D341Med (cell line): ENCODE data around the gene IFNA5.

Experiments used
- DNase-seq: peaks from one replicate; pipeline ENCODE4 v3.0.0; 2012; ENCODE audit warnings: low spot score

Gene IFNA5

DNA sequence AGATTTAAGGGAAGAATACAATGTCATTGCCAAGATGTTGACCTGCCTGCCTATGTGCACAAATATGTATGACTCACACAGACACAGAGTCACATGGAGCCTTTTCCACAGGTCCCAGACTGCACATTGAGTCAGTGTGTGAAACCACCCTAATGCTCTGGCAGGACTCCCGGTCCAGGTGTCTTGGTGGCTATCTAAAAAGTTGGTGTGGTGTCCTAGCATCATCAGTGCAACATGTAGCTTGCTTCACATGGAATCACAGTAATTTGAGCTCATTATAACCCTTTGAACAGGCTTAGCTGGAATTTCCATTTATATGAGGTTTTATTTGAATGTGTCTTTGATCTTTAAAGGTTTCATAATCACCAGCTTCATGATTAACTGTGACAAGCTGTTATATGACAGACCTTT is 10.7 kb downstream of the IFNA5 start:
- DNase-seq = no peak

DNA sequence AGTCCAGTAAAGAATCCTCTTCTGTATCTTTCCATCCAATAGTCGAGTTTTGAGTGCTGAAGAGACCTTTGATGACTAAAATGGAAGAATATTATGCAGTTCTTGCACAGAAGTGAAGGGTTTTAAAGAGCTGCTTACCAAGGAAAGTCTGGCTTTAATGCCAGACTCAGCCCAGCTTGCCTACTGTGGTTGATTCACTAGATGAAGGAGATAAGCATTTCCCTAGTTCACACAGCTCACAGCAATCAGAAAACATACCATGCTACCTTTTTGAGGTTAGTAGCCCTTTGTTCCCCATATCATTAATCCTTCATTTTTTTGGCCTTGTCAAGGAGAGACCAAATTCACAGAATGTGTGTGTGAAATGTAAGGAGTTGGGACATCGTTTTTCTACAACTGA is 15.3 kb downstream of the IFNA5 start:
- DNase-seq = no peak

DNA sequence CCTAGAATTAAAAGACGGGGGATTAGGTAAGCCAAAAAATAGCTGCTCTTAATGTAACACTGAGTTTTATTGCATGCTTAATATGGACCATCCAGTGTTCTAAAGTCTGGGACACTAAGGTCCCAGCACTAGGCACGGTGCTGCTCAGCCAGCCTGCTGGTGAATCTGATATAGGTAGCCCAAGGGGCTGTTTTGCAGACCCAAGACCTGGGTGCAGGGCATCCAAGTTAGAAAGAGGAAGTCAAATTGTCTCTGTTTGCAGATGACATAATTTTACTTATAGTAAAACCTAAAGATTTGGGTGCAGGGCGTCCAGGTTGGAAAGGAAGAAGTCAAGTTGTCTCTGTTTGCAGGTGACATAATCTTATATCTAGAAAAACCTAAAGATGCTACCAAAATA is 17.8 kb downstream of the IFNA5 start:
- DNase-seq = no peak

DNA sequence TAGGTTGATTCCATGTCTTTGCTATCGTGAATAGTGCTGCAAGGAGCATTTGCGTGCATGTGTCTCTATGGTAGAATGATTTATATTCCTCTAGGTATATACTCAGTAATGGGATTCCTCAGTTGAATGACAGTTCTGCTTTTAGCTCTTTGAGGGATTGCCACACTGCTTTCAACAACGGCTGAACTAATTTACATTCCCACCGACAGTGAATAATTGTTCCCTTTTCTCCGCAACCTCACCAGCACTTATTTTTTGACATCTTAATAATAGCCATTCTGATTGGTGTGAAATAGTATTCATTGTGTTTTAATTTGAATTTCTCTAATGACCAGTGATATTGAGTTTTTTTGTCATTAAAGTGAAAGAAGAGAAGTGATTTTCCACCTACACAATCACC is 18.5 kb downstream of the IFNA5 start:
- DNase-seq = no peak

DNA sequence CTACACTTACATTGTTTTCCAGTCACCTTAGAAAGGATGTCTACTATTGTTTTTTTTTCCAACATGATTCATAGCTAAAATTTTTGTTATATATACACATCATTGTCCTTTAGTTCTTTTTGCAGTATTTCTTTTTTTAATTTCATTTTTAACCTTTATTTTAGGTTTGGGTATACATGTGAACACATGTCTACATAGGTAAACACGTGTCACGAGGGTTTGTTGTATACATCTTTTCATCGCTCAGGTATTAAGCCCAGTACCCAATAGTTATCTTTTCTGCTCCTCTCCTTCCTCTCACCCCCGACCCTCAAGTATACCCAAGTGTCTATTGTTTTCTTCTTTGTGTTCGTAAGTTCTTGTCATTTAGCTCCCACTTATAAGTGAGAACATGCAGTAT is 19.0 kb downstream of the IFNA5 start:
- DNase-seq = no peak

DNA sequence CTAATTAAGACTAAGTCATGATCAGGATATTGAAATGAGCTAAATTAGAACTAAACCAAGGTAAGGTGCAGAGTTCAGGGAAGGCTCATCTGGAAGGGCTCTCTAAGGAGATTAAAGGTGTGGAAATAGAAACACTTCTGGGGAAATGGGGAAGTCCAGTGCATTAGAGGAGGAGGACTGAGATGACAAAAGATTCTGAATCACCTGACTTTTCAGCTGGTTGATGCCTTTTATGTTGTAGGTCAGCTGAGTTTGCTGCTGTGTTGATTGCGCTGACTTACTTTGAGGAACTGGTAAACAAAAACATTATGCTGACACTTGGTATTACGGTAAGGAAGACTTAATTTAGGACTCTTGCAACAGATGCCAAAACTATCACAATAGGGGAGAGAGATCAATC is 23.8 kb downstream of the IFNA5 start:
- no peak for DNase-seq

DNA sequence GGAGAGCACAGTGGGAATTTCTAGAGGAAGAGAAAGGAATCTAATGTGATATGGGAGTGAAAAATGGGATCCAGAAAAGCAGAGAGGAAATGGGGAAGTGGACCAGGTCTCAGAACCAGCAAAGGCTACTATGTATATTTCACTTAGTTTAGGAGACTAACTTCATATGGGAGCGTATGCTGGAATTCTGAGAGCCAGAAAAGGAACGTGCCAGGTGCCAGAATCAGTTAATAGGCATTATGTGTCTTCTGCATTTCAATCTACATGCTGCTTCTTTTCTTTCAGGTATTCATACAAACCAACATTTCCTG is 36.8 kb downstream of the IFNA5 start:
- no peak for DNase-seq

DNA sequence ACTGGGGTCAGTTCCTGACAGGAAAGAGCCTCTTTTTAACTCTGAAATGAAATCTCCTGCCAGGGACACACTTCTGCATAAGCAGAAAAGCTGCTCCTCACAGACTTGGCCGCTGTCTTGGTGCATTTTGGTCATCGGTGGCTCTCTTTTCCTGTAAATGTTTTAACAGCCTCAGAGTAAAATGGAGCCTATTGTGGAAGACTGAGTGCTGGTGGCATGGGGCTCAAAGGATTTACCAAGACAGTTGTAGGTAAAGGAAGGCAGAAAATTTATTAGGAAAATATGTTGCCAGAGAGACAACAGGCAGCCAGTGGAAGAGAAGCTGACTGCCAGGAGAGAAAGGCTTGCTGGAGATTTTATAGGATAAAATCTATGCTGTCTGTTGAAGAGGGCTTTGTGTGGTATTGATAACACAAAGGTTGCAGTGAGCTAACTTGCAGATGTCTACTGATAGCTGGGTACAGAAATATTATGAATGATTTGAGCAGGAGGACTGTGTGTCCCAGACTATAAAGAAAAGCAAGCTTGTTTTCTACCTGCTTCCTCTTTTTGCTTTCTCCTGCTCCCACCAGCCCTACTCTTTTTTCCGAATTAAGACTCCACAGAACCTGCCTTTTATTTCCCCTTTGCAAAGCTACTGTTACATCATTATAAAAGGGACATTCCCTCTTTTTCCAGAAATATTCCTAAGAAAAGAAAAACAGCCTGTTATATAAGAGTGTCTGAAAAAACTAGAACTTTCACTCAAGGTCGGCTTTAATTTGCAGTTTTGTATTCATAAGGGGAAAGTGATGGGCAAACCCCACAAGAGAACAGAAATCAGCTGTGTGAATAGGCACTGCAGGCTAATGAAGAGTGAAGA is 37.4 kb downstream of the IFNA5 start:
- DNase-seq = no peak

DNA sequence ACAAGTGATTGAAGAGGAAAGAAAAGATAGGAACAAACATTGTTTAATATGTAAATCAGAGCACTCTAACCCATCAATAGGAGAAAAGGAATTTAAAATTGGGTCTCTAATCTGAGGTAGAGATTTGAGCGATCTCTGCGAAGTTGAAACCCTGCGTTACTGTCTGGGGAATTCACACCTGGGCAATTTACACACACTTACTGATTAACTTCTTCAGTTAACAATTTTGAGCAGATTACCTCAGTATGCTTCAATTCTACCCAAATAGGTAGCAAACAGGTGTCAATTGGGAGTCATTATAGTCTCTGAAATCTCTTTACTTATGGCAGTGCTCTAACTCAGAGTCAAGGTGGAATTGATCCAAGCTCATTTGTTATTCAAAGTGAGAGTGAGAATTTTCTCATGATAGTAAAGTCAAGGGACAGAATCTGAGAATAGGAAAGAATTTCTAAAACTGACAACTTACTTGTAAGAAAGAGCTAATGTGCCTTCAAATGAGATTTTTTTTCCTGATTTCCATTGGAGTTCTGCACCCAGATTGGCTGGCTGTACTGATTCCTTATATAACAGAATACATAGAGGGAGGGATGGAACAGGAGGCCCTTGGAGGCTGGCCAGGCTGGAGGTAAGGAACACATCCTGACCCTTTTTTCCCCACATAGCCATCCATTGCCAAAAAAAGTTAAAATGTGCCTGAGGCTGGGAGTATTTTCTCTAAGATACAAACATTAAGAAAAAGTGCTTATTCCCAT is 38.2 kb downstream of the IFNA5 start:
- DNase-seq = no peak

DNA sequence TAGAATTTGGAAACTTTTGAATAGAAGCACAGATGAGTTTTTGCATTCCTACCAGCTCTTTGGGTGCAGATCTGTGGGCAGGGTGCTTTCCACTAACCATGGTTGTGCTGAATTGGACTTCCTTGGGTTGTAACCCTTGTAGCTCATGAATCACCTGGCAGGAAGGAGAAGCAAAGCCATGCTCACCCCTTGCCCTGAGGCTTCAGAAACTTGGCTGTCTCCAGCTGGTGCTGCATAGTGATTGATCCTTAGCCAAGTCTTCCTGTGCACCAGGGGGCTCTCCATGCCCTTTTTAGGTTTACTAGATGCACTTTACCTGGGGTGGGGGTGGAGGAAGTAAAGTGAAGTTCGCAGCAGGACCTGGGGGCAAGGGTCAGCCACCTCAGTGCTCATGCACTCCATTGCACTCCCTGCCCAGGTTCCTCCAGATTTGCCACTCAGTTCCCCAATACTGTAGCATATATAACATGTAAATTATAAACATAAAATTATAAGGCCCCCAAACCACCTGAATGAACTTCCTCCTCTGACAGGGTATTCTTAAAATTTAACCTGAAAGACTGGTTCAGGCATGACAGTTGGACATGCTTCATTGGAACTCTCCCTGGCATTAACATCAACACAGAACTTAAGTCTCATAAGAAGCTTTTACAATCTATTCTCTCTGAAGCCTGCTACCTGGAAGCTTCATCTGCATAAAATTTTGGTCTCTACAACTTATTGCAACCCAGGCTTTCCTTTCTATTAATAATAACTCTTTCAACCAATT is 39.5 kb downstream of the IFNA5 start:
- DNase-seq = no peak

DNA sequence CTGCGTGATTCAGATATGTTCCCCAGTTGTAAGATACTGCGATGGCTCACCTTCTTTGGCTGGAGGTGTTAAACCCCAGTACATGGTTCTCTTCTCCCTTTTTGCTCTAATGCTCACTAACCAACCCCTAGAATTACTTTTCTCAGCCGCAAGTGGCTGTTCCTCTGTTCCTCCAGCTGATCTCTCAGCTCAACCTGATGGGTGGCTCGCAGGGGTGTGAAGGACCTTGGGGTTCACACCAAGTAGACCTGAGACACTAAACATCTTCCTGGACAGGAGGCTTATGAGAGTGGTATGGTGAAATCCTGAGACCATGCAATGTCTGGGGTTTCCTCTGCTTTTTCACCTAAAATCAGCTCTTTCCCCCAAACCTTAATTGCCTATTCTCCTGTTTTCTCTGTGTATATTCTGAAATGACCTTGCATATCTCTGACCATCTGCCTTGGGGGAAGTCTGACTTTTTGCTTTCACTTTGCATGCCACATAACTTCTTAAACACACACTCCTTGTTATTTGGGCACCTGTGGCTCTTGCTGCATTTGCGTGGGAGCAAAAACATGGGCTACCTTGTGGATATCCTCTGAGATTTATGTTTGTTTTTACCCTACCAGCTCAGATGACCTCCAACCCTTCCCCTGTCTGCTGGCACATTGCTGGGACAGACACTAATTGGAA is 49.4 kb downstream of the IFNA5 start:
- DNase-seq = no peak
